Astrocyte (in vitro differentiated cells and primary cell): ENCODE results near the gene PI4KA.
"Not testable (repeated sequence)": the region's sequence is repeated elsewhere in the genome, so short reads cannot be mapped to it uniquely, and the experiment has no call there.

Experiments
- EZH2 ChIP-seq: IDR thresholded peaks from 2 replicates; pipeline ENCODE4 v1.6.1; 2012; ENCODE audit warnings: mild to moderate bottlenecking, low read length, inconsistent platforms; ENCODE audit not compliant: insufficient read depth
- TF ChIP-seq, protein P1 (sequence below): IDR thresholded peaks from 2 replicates; pipeline ENCODE4 v1.5.1; 2011; ENCODE audit warnings: low read depth, mild to moderate bottlenecking, inconsistent platforms, low read length, moderate library complexity; ENCODE audit not compliant: insufficient read depth

DNA sequence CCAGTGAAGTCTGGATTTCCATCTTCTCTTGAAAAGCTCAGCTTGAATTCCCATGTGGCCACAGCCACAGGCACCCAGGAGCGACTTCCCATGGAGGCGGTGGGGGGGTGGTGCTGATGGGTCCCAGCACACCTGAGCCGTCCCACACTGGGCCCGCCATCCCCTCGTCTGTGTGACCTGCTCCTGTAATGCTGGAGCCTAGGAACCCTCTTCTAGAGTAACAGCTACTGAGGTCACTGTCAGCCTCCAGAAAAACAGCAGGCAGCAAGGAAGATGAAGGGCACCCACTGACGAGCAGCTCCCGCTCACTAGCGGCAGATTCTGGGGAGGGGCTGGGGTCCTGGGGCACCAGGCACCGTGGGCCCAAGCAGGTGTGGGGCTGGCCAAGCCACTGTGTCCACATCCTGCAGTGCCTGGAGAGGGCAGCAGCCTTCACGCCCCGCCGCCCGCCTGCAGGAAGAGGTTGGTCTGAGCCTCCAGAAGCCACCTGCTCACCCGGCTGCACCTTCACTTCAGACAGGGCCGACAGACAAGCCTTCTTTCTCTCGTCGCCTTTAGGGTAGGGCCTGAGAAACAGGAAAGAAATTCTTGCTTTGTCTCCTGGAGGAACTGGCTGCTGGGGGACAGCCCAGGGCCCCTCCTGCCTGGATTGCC lies 141.3 kb downstream of the PI4KA start:
- TF ChIP-seq EZH2, result not testable (repeated sequence)
- TF ChIP-seq, protein P1, sequence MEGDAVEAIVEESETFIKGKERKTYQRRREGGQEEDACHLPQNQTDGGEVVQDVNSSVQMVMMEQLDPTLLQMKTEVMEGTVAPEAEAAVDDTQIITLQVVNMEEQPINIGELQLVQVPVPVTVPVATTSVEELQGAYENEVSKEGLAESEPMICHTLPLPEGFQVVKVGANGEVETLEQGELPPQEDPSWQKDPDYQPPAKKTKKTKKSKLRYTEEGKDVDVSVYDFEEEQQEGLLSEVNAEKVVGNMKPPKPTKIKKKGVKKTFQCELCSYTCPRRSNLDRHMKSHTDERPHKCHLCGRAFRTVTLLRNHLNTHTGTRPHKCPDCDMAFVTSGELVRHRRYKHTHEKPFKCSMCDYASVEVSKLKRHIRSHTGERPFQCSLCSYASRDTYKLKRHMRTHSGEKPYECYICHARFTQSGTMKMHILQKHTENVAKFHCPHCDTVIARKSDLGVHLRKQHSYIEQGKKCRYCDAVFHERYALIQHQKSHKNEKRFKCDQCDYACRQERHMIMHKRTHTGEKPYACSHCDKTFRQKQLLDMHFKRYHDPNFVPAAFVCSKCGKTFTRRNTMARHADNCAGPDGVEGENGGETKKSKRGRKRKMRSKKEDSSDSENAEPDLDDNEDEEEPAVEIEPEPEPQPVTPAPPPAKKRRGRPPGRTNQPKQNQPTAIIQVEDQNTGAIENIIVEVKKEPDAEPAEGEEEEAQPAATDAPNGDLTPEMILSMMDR, result not testable (repeated sequence)
